Loucy (cell line): ENCODE results near the gene GPRIN1.

ENCODE experiments used
- CTCF ChIP-seq: fragments of 200-600 bp; sonication (generic); conservative IDR thresholded peaks from 2 replicates; pipeline ENCODE4 v1.5.1; 2014; ENCODE audit warnings: mild to moderate bottlenecking, antibody characterized with exemption, low read length
- EZH2phosphoT487 ChIP-seq: fragments of 200-600 bp; IDR thresholded peaks from 2 replicates; pipeline ENCODE4 v1.6.1; 2018; ENCODE audit warnings: antibody characterized with exemption, mild to moderate bottlenecking, moderate library complexity, borderline replicate concordance

DNA sequence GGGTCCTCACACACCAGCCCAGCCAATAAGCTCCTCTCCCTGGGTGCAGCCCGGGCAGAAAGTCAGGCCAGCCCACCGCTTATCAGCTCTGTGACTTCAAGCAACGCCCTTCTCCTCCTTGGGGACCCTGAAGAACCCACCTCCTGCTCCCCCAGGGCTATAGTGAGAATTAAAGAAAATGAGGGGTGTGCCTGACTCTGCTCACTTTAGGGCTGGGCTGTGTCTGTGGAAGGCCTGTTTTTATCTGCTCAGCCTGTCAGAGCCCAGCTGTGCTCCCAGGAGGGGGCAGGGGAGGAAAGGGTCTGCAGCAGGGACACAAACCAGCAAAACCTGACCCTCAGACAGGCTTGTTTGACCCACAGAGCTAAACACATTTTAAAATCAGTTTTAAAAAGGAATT, 3.9 kb downstream of the GPRIN1 start:
- no peak for TF ChIP-seq CTCF
- TF ChIP-seq EZH2phosphoT487 = no peak
